K562 (cell line): ENCODE data around the gene ROR2. TPM values are rescaled to one million over a fixed set of nuclear protein-coding genes. Genes with fewer than 3 reads are reported as not detected.

Experiments
- ATAC-seq: fragments of 200-7000 bp; cut with Tn5 transposase; 3 replicates; pipeline ENCODE4 v1.9.1; 2020; ENCODE audit warnings: moderate library complexity
- BruUV-seq: library from RNA; stranded (reverse); fragments of 400-500 nt; replicated peaks from 2 replicates; lab custom pipeline; 2021; lab: Mats Ljungman, UMichigan
- CTCF ChIA-PET: fragments of 300-600 bp; formaldehyde crosslinking; extraction: SDS; loops from one replicate; lab custom pipeline; 2021; ENCODE audit warnings: low intra/inter-chr PET ratio; lab: Yijun Ruan, JAX
- POLR2A ChIA-PET: fragments of 300-600, 350-650 bp; sonication (Branson Sonifier 250); formaldehyde crosslinking; extraction: SDS; loops from one replicate; lab custom pipeline; 2021; ENCODE audit warnings: antibody characterized with exemption, inconsistent platforms; lab: Yijun Ruan, JAX
- DNase-seq, 4 experiments: peaks; one replicate each; pipeline versions ENCODE4 v3.0.0 to v3.0.0-alpha.2; 2011 to 2018; ENCODE audit warnings: low spot score in 3 of 4, mixed read lengths in 3 of 4; ENCODE audit errors: extremely low read depth in 1 of 4
- FAIRE-seq: peaks from 2 replicates; lab custom pipeline; 2011; peaks lifted over from hg19 to GRCh38; lab: Jason Lieb, UNC
- H2AFZ ChIP-seq: 2 replicates; pipeline ENCODE4 v1.6.0; 2011; ENCODE audit warnings: low read depth, low read length, control low read depth, inconsistent platforms
- H3K27ac ChIP-seq: fragments of 200-600 bp; 3 replicates; pipeline ENCODE4 v1.8.0; 2011; ENCODE audit warnings: low read depth, mild to moderate bottlenecking, control low read depth, inconsistent platforms, low read length, moderate library complexity, mixed read lengths; ENCODE audit errors: extremely low read depth
- H3K27me3 ChIP-seq, 2 experiments: fragments of 300-600 bp in 1 of 2; 2 replicates in 1 of 2; 3 replicates in 1 of 2; pipeline versions ENCODE4 v1.6.0 to v1.8.0; 2011; ENCODE audit warnings: inconsistent platforms in 2 of 2, low read length in 2 of 2, mild to moderate bottlenecking in 1 of 2, mixed read lengths in 1 of 2, moderate library complexity in 1 of 2; ENCODE audit not compliant: control insufficient read depth in 2 of 2, insufficient read depth in 2 of 2
- H3K36me3 ChIP-seq: fragments of 300-600 bp; 3 replicates; pipeline ENCODE4 v1.8.0; 2011; ENCODE audit warnings: mild to moderate bottlenecking, low read length, inconsistent platforms; ENCODE audit not compliant: control insufficient read depth, insufficient read depth
- H3K4me1 ChIP-seq, 2 experiments: fragments of 200-600 bp in 1 of 2; replicated peaks in 1 of 2; 2 replicates in 1 of 2; 3 replicates in 1 of 2; pipeline versions ENCODE4 v1.5.1 to v1.8.0; 2011; ENCODE audit warnings: inconsistent platforms in 2 of 2, low read length in 2 of 2, mild to moderate bottlenecking in 1 of 2, mixed read lengths in 1 of 2, moderate library complexity in 1 of 2; ENCODE audit not compliant: control insufficient read depth in 2 of 2, insufficient read depth in 2 of 2
- H3K4me2 ChIP-seq: 2 replicates; pipeline ENCODE4 v1.6.1; 2011; ENCODE audit warnings: low read length, control low read depth, inconsistent platforms, mixed read lengths; ENCODE audit not compliant: insufficient read depth
- H3K4me3 ChIP-seq: fragments of 200-600 bp; sonication (generic), shearing (Covaris generic); 2 replicates; pipeline ENCODE4 v1.5.1; 2016; ENCODE audit warnings: control low read depth, inconsistent platforms
- H3K79me2 ChIP-seq: fragments of 200-600 bp; 3 replicates; pipeline ENCODE4 v1.8.0; 2011; ENCODE audit warnings: low read length, inconsistent platforms; ENCODE audit not compliant: control insufficient read depth, insufficient read depth
- H3K9ac ChIP-seq, 2 experiments: 2 replicates each; pipeline versions ENCODE4 v1.6.0 to v1.6.1; 2011; ENCODE audit warnings: low read depth in 2 of 2, low read length in 2 of 2, control low read depth in 1 of 2, inconsistent platforms in 1 of 2, mild to moderate bottlenecking in 1 of 2, mixed read lengths in 1 of 2; ENCODE audit not compliant: insufficient read depth in 1 of 2
- H3K9me1 ChIP-seq: one replicate; pipeline ENCODE4 v1.6.0; 2011; ENCODE audit warnings: inconsistent platforms, mild to moderate bottlenecking, low read length, moderate library complexity; ENCODE audit not compliant: control insufficient read depth, insufficient read depth
- H3K9me3 ChIP-seq: replicated peaks from 2 replicates; pipeline ENCODE4 v1.5.1; 2011; ENCODE audit warnings: low read depth, low read length, inconsistent platforms; ENCODE audit not compliant: control insufficient read depth, insufficient read depth
- H4K20me1 ChIP-seq: replicated peaks from 2 replicates; pipeline ENCODE4 v1.6.1; 2011; ENCODE audit warnings: low read length, inconsistent platforms, mixed read lengths; ENCODE audit not compliant: control insufficient read depth, insufficient read depth
- CTCF ChIP-seq, 3 experiments: IDR thresholded peaks in 2 of 3; conservative IDR thresholded peaks in 1 of 3; 2 replicates each; pipeline ENCODE4 v1.5.1; 2011 to 2012; ENCODE audit warnings: low read length in 3 of 3, mild to moderate bottlenecking in 3 of 3, control low read depth in 2 of 3, improper control_type of control experiment in 1 of 3, inconsistent platforms in 1 of 3, low read depth in 1 of 3, mixed read lengths in 1 of 3, moderate library complexity in 1 of 3; ENCODE audit not compliant: insufficient read depth in 2 of 3
- IRF2 ChIP-seq: sonication (generic); formaldehyde crosslinking; IDR thresholded peaks from 2 replicates; pipeline ENCODE4 v1.8.1; 2022; ENCODE audit warnings: mild to moderate bottlenecking, missing genetic modification reagents
- KDM4B ChIP-seq, 2 experiments: fragments of 450-650 bp in 1 of 2; sonication (generic) in 1 of 2; IDR thresholded peaks; 2 replicates each; pipeline ENCODE4 v1.6.1; 2016 to 2017; ENCODE audit warnings: borderline replicate concordance in 2 of 2, antibody characterized with exemption in 1 of 2, low read depth in 1 of 2, mild to moderate bottlenecking in 1 of 2
- MIER1 ChIP-seq: fragments of 450-650 bp; IDR thresholded peaks from 2 replicates; pipeline ENCODE4 v1.6.1; 2016; ENCODE audit warnings: antibody characterized with exemption, mild to moderate bottlenecking, low read depth
- NRF1 ChIP-seq, 2 experiments: fragments of 450-650 bp; IDR thresholded peaks in 1 of 2; conservative IDR thresholded peaks in 1 of 2; 2 replicates each; pipeline ENCODE4 v1.6.1; 2014; ENCODE audit warnings: mild to moderate bottlenecking in 2 of 2
- PYGO2 ChIP-seq: fragments of 450-650 bp; IDR thresholded peaks from 2 replicates; pipeline ENCODE4 v1.6.1; 2016; ENCODE audit warnings: mild to moderate bottlenecking, missing genetic modification characterization, moderate library complexity, missing compliant biosample characterization
- ZNF12 ChIP-seq: sonication (generic); formaldehyde crosslinking; IDR thresholded peaks from 2 replicates; pipeline ENCODE4 v1.4.0; 2020; ENCODE audit warnings: mild to moderate bottlenecking, missing genetic modification reagents
- ZNF41 ChIP-seq: fragments of 250-450 bp; sonication (Bioruptor Pico); conservative IDR thresholded peaks from 2 replicates; pipeline ENCODE4 v1.4.0; 2020; ENCODE audit warnings: mild to moderate bottlenecking
- WGBS: fragments of 100-300 bp; shearing (Covaris generic); methylation state at CpG from one replicate; pipeline ENCODE4 v1.1.6; 2016; ENCODE audit warnings: low coverage, mixed read lengths; ENCODE audit not compliant: insufficient coverage; ENCODE audit errors: missing lambda C conversion rate; 5-methylcytosine and 5-hydroxymethylcytosine counted together
- in situ Hi-C: fragments of 300-500 bp; cut with MboI; formaldehyde crosslinking; loops from 4 replicates; pipeline ENCODE4 v1.15.0; 2018; ENCODE audit warnings: inconsistent platforms, mixed read lengths
- intact Hi-C: fragments of 100-400 bp; cut with micrococcal nuclease; formaldehyde crosslinking; loops from 2 replicates; pipeline ENCODE4 v1.14.2; 2022
- polyA plus RNA-seq, 8 experiments: library from polyadenylated mRNA; depleted of rRNA in 4 of 8; stranded (reverse) in 5 of 8; unstranded in 3 of 8; fragments of >200 nt; fragmentation: Nextera tagmentation in 2 of 8; fragmentation: Illumina TruSeq in 1 of 8; extraction: Ambion mirVana in 2 of 8; extraction: Trizol in 1 of 8; gene quantifications; 2 replicates each; pipeline versions ENCODE4 v1.2.1 to v1.2.3, GENCODE V29; 2011 to 2014; ENCODE audit warnings: inconsistent platforms in 1 of 8, missing spikeins in 1 of 8
- total RNA-seq, 7 experiments: library from RNA; depleted of rRNA in 6 of 7; stranded (reverse); fragments of >200 nt in 6 of 7; fragmentation: Illumina TruSeq in 2 of 7; extraction: Trizol in 2 of 7; gene quantifications; 2 replicates each; pipeline versions ENCODE4 v1.2.1 to v1.2.3, GENCODE V29; 2011 to 2021; ENCODE audit warnings: low replicate concordance in 1 of 7

Gene ROR2
- total and polyA plus RNA-seq, 9 of the 15 experiments (the other 6 are each of a cell fraction or from before 2014, with no cell fraction given): 5.6 to 33.8 (median 15.3) TPM

- TF ChIP-seq CTCF (IDR thresholded peaks at IDR 0.05 in 2 of 3, conservative IDR thresholded peaks at IDR 0.05 in 1 of 3; ENCODE audit: insufficient read depth in 2 of 3, low read depth in 1 of 3, low read length in 3 of 3): peak; percentile 64 to 82 (median 75)
- no peak for TF ChIP-seq ZNF12
- peak; percentile 18 to 23; a peak in 1 of 4 replicates for TF ChIP-seq NRF1 (conservative IDR thresholded peaks at IDR 0.05 in 1 of 2, IDR thresholded peaks at IDR 0.05 in 1 of 2)
Measured at GRCh38 chr9:91727316-91727861, 222.6 kb downstream of the ROR2 start (continued).

GRCh38 chr9:91726406-91727100 is 223.5 kb downstream of the ROR2 start:
- TF ChIP-seq PYGO2 (no peak), ZNF41 (CRISPR knock-in tag) (no peak), MIER1 (no peak), KDM4B (IDR thresholded peaks at IDR 0.05; ENCODE audit: borderline replicate concordance in 2 of 2, low read depth in 1 of 2) (no peak), IRF2 (CRISPR knock-in tag) (no peak)
- TF ChIP-seq, all 486 proteins: peak for 0
- intact Hi-C loops: loop anchor here (1.0 kb wide), 1 partner anchor 67 kb away; no protein-coding TSS in a partner anchor
- 80% methylated on average over 15 of the region's 19 CpGs for WGBS
- no peak for ATAC-seq
- H3K9ac ChIP-seq: no peak overlapping the region
- H3K36me3 ChIP-seq: peaks cover 76% of the 10 kb centered on the region; the same call in 2 of the 3 replicates
- DNase-seq: no peak
- ChIA-PET POLR2A (no interaction called here), CTCF (interaction anchor here (0.7 to 1.5 kb wide), 3 partner anchors 39 to 831 kb away, joined by 4 to 5 read pairs (median 4); no protein-coding TSS in a partner anchor)
- H4K20me1 ChIP-seq: no peaks in the 10 kb centered on the region
- no peak overlapping the region for H3K4me2 ChIP-seq
- no peak overlapping the region for H3K4me3 ChIP-seq
- peaks cover 8% of the 10 kb centered on the region in 2 experiments; a peak in 4 of 5 replicates for H3K4me1 ChIP-seq
- no TSS peak for BruUV-seq
- no peak overlapping the region for H2AFZ ChIP-seq
- no peaks in the 10 kb centered on the region for H3K9me1 ChIP-seq
- no peak for FAIRE-seq
- no peaks in the 10 kb centered on the region for H3K79me2 ChIP-seq
- H3K9me3 ChIP-seq: no peaks in the 10 kb centered on the region
- in situ Hi-C loops: loop anchor here (10.0 kb wide), 1 partner anchor 812 kb away; no protein-coding TSS in a partner anchor
- no peak overlapping the region for H3K27ac ChIP-seq
- no peaks in the 10 kb centered on the region for H3K27me3 ChIP-seq
